ENCODE results near the gene SSC5D. TPM values are rescaled to one million over a fixed set of nuclear protein-coding genes. Genes with fewer than 3 reads are reported as not detected.

The SSC5D gene
- polyA plus RNA-seq, 2 donors, result 0.92 to 1.0 TPM

GRCh38 chr19:55467236-55468053 is 20.8 kb upstream of the SSC5D start:
- no peaks in the 10 kb centered on the region for H3K36me3 ChIP-seq (ENCODE audit: control insufficient read depth in 2 of 2, insufficient read depth in 2 of 2, low read length in 1 of 2)
- H3K9me3 ChIP-seq (ENCODE audit: control insufficient read depth in 2 of 2, insufficient read depth in 1 of 2, low read depth in 1 of 2, low read length in 1 of 2), result no peaks in the 10 kb centered on the region
- H3K27me3 ChIP-seq (ENCODE audit: control insufficient read depth in 1 of 2, insufficient read depth in 2 of 2, low read length in 2 of 2), result no peaks in the 10 kb centered on the region
- H3K27ac ChIP-seq (ENCODE audit: low read depth in 2 of 2, low read length in 1 of 2), result no peak overlapping the region
- 31 to 32% methylated on average over 29 of the region's 29 CpGs for WGBS, 2 donors
- no peaks in the 10 kb centered on the region for H3K4me1 ChIP-seq (ENCODE audit: control insufficient read depth in 2 of 2, insufficient read depth in 2 of 2, low read length in 1 of 2)
- H3K4me3 ChIP-seq (ENCODE audit: low read depth in 1 of 2, low read length in 2 of 2), result no peak overlapping the region

GRCh38 chr19:55468054-55468393 is 20.2 kb upstream of the SSC5D start:
- Histone ChIP-seq H3K9me3 (ENCODE audit: control insufficient read depth in 2 of 2, insufficient read depth in 1 of 2, low read depth in 1 of 2, low read length in 1 of 2) (no peaks in the 10 kb centered on the region), H3K36me3 (ENCODE audit: control insufficient read depth in 2 of 2, insufficient read depth in 2 of 2, low read length in 1 of 2) (no peaks in the 10 kb centered on the region), H3K4me3 (ENCODE audit: low read depth in 1 of 2, low read length in 2 of 2) (no peak overlapping the region), H3K27me3 (ENCODE audit: control insufficient read depth in 1 of 2, insufficient read depth in 2 of 2, low read length in 2 of 2) (no peaks in the 10 kb centered on the region), H3K4me1 (ENCODE audit: control insufficient read depth in 2 of 2, insufficient read depth in 2 of 2, low read length in 1 of 2) (no peaks in the 10 kb centered on the region), H3K27ac (ENCODE audit: low read depth in 2 of 2, low read length in 1 of 2) (no peak overlapping the region)
- 21 to 30% methylated on average over 4 of the region's 4 CpGs for WGBS, 2 donors

DNA sequence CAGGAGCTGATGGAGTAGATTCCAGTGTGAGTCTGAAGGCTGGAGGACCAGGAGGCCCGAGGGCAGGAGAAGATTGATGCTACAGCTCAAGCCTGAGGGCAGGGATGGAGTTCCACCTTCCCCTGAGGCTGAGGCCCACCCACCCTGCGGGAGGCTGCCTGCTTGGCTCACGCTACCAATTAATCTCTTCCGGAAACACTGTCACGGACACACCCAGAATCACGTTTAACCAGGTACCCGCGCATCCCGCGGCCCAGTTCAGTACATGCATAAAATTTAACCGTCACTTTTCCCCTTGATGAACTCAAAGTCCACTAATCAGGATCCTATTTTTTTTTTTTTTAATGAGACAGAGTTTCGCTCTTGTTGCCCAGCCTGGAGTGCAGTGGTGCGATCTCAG is 17.0 kb upstream of the SSC5D start:
- Histone ChIP-seq H3K27me3 (ENCODE audit: control insufficient read depth in 1 of 2, insufficient read depth in 2 of 2, low read length in 2 of 2) (no peaks in the 10 kb centered on the region), H3K36me3 (ENCODE audit: control insufficient read depth in 2 of 2, insufficient read depth in 2 of 2, low read length in 1 of 2) (no peaks in the 10 kb centered on the region), H3K4me3 (ENCODE audit: low read depth in 1 of 2, low read length in 2 of 2) (no peak overlapping the region), H3K9me3 (ENCODE audit: control insufficient read depth in 2 of 2, insufficient read depth in 1 of 2, low read depth in 1 of 2, low read length in 1 of 2) (no peaks in the 10 kb centered on the region), H3K27ac (ENCODE audit: low read depth in 2 of 2, low read length in 1 of 2) (no peak overlapping the region), H3K4me1 (ENCODE audit: control insufficient read depth in 2 of 2, insufficient read depth in 2 of 2, low read length in 1 of 2) (peaks cover 0 to 8% of the 10 kb centered on the region in 2 donors)
- 55 to 60% methylated on average over 13 of the region's 13 CpGs for WGBS, 2 donors

GRCh38 chr19:55472463-55472862 is 15.8 kb upstream of the SSC5D start:
- Histone ChIP-seq H3K9me3 (ENCODE audit: control insufficient read depth in 2 of 2, insufficient read depth in 1 of 2, low read depth in 1 of 2, low read length in 1 of 2) (no peaks in the 10 kb centered on the region), H3K27me3 (ENCODE audit: control insufficient read depth in 1 of 2, insufficient read depth in 2 of 2, low read length in 2 of 2) (no peaks in the 10 kb centered on the region), H3K36me3 (ENCODE audit: control insufficient read depth in 2 of 2, insufficient read depth in 2 of 2, low read length in 1 of 2) (no peaks in the 10 kb centered on the region), H3K4me1 (ENCODE audit: control insufficient read depth in 2 of 2, insufficient read depth in 2 of 2, low read length in 1 of 2) (peaks cover 0 to 8% of the 10 kb centered on the region in 2 donors), H3K27ac (ENCODE audit: low read depth in 2 of 2, low read length in 1 of 2) (no peak overlapping the region), H3K4me3 (ENCODE audit: low read depth in 1 of 2, low read length in 2 of 2) (no peak overlapping the region)
- whole genome bisulfite sequencing, 2 donors, result 75 to 79% methylated on average over 8 of the region's 8 CpGs

DNA sequence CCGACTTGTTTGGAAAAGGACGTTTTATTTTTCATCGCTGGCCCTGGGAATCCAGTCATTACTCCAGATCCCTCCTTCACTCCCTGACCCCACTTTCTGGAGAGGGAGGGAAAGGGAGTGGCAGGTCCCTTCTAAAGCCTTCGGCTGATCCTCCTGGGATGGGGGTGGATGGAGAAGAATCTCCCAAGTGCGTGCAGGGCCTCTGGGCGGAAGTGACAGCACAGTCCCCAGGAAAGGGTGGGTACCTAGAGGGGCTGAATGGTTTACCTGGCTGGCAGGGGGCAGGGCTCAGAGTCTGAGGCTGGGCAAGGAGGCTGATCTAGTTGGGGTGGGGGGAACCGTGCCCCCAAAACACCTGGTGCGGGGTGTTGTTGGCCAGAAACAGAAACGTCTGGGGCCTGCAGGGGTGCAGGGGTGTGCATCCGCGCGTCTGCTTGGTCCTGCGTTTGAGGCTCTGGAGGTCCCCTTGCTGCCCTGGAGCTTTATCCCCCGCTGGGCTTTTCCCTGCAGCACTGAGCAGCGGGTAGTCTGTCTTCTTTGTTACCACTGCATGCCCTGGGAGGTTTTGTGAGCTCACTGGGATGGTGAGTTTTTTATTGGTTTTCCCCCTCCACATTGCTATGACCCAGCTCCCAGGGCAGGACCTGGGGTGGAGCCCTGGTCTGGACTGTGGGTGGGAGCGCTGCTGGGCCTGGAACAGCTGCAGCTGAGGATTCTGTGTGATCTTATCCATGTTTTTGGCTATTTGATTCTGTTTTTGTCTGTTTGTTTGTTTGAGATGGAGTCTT is 14.8 kb upstream of the SSC5D start:
- WGBS, 2 donors, result 72 to 75% methylated on average over 16 of the region's 16 CpGs
- H3K27ac ChIP-seq (ENCODE audit: low read depth in 2 of 2, low read length in 1 of 2), result no peak overlapping the region

GRCh38 chr19:55474269-55475265 is 13.7 kb upstream of the SSC5D start:
- Histone ChIP-seq H3K36me3 (ENCODE audit: control insufficient read depth in 2 of 2, insufficient read depth in 2 of 2, low read length in 1 of 2) (peaks cover 0 to 4% of the 10 kb centered on the region in 2 donors), H3K4me3 (ENCODE audit: low read depth in 1 of 2, low read length in 2 of 2) (no peak overlapping the region), H3K9me3 (ENCODE audit: control insufficient read depth in 2 of 2, insufficient read depth in 1 of 2, low read depth in 1 of 2, low read length in 1 of 2) (no peaks in the 10 kb centered on the region), H3K4me1 (ENCODE audit: control insufficient read depth in 2 of 2, insufficient read depth in 2 of 2, low read length in 1 of 2) (peaks cover 0 to 8% of the 10 kb centered on the region in 2 donors), H3K27ac (ENCODE audit: low read depth in 2 of 2, low read length in 1 of 2) (peak overlapping the region in 1 of 2 donors; percentile 26), H3K27me3 (ENCODE audit: control insufficient read depth in 1 of 2, insufficient read depth in 2 of 2, low read length in 2 of 2) (no peaks in the 10 kb centered on the region)
- WGBS, 2 donors, result 60 to 77% methylated on average over 19 of the region's 19 CpGs

More for the DNA sequence above, 14.8 kb upstream of the SSC5D start:
- Histone ChIP-seq H3K4me1 (ENCODE audit: control insufficient read depth in 2 of 2, insufficient read depth in 2 of 2, low read length in 1 of 2) (peaks cover 0 to 8% of the 10 kb centered on the region in 2 donors), H3K9me3 (ENCODE audit: control insufficient read depth in 2 of 2, insufficient read depth in 1 of 2, low read depth in 1 of 2, low read length in 1 of 2) (no peaks in the 10 kb centered on the region), H3K4me3 (ENCODE audit: low read depth in 1 of 2, low read length in 2 of 2) (no peak overlapping the region), H3K36me3 (ENCODE audit: control insufficient read depth in 2 of 2, insufficient read depth in 2 of 2, low read length in 1 of 2) (peaks cover 0 to 3% of the 10 kb centered on the region in 2 donors), H3K27me3 (ENCODE audit: control insufficient read depth in 1 of 2, insufficient read depth in 2 of 2, low read length in 2 of 2) (no peaks in the 10 kb centered on the region)

- Histone ChIP-seq H3K4me3 (ENCODE audit: low read depth in 1 of 2, low read length in 2 of 2) (peak within 1 kb of the TSS; percentile 46 to 58), H3K9me3 (ENCODE audit: control insufficient read depth in 2 of 2, insufficient read depth in 1 of 2, low read depth in 1 of 2, low read length in 1 of 2) (no peaks in the 10 kb centered on the region), H3K27me3 (ENCODE audit: control insufficient read depth in 1 of 2, insufficient read depth in 2 of 2, low read length in 2 of 2) (no peaks in the 10 kb centered on the region), H3K4me1 (ENCODE audit: control insufficient read depth in 2 of 2, insufficient read depth in 2 of 2, low read length in 1 of 2) (peaks cover 0 to 8% of the 10 kb centered on the region in 2 donors), H3K27ac (ENCODE audit: low read depth in 2 of 2, low read length in 1 of 2) (peak within 1 kb of the TSS; percentile 97 to 98), H3K36me3 (ENCODE audit: control insufficient read depth in 2 of 2, insufficient read depth in 2 of 2, low read length in 1 of 2) (peaks cover 0 to 4% of the 10 kb centered on the region in 2 donors)
- 1% methylated on average over 50 to 61 of the region's 61 CpGs for WGBS, 2 donors
Measured at GRCh38 chr19:55476100-55476775, 12.0 kb upstream of the SSC5D start, which contains the start of gene ZNF628. Gene ZNF628, plus strand, starts transcription at chr19:55476617. Its CDS starts 3,294 bp downstream, at chr19:55479911.

DNA sequence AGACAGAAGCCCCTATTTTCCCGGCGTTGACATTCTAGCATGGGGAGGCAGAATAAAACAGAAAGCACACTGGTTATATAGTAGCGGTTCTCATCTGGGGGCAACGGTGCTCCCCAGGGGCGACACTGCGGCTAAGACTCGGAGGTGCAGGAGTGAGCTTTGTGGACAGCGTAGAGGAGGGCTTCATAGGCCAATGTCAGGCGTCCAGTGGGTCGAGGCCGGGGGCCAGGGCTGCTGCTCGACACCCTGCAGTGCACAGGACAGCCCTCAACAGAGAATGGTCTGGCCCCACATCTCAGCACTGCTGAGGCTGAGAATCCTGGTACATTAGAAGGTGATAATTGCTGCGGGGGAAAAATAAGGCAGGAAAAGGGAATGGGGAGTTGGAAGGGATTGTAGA is 10.3 kb upstream of the SSC5D start:
- no peaks in the 10 kb centered on the region for H3K9me3 ChIP-seq (ENCODE audit: control insufficient read depth in 2 of 2, insufficient read depth in 1 of 2, low read depth in 1 of 2, low read length in 1 of 2)
- H3K36me3 ChIP-seq (ENCODE audit: control insufficient read depth in 2 of 2, insufficient read depth in 2 of 2, low read length in 1 of 2), result peaks cover 0 to 10% of the 10 kb centered on the region in 2 donors
- no peaks in the 10 kb centered on the region for H3K27me3 ChIP-seq (ENCODE audit: control insufficient read depth in 1 of 2, insufficient read depth in 2 of 2, low read length in 2 of 2)
- no peak overlapping the region for H3K27ac ChIP-seq (ENCODE audit: low read depth in 2 of 2, low read length in 1 of 2)
- no peak overlapping the region for H3K4me3 ChIP-seq (ENCODE audit: low read depth in 1 of 2, low read length in 2 of 2)
- peaks cover 0 to 8% of the 10 kb centered on the region in 2 donors for H3K4me1 ChIP-seq (ENCODE audit: control insufficient read depth in 2 of 2, insufficient read depth in 2 of 2, low read length in 1 of 2)
- WGBS, 2 donors, result 86% methylated on average over 13 of the region's 13 CpGs
